OCI-LY1 (cell line): ENCODE results near the gene SREK1IP1.

Experiments
- H2AFZ ChIP-seq: fragments of 200-600 bp; sonication (generic), shearing (Covaris generic); 2 replicates; pipeline ENCODE4 v1.6.0; 2014; ENCODE audit warnings: antibody characterized with exemption, mild to moderate bottlenecking, low read length
- H3F3A ChIP-seq: fragments of 200-600 bp; sonication (generic), shearing (Covaris generic); 2 replicates; pipeline ENCODE4 v1.6.0; 2014; ENCODE audit warnings: mild to moderate bottlenecking, antibody characterized with exemption, low read length, moderate library complexity; ENCODE audit not compliant: insufficient read depth
- H3K27ac ChIP-seq: fragments of 200-600 bp; sonication (generic); 2 replicates; pipeline ENCODE4 v1.5.1; 2014; ENCODE audit warnings: low read length, mixed run types, mild to moderate bottlenecking, low read depth; ENCODE audit not compliant: poor library complexity, severe bottlenecking
- H3K27me3 ChIP-seq: fragments of 200-600 bp; sonication (generic); 2 replicates; pipeline ENCODE4 v1.6.0; 2014; ENCODE audit warnings: antibody characterized with exemption, mild to moderate bottlenecking, low read length, moderate library complexity; ENCODE audit not compliant: insufficient read depth
- H3K36me3 ChIP-seq: fragments of 200-600 bp; sonication (generic); 2 replicates; pipeline ENCODE4 v1.6.1; 2014; ENCODE audit warnings: mild to moderate bottlenecking, antibody characterized with exemption, low read length, moderate library complexity, mixed read lengths; ENCODE audit not compliant: insufficient read depth
- H3K4me1 ChIP-seq: fragments of 200-600 bp; sonication (generic); 2 replicates; pipeline ENCODE4 v1.5.1; 2014; ENCODE audit warnings: mild to moderate bottlenecking, low read length, moderate library complexity; ENCODE audit not compliant: insufficient read depth, severe bottlenecking
- H3K4me2 ChIP-seq: fragments of 200-600 bp; sonication (generic), shearing (Covaris generic); 2 replicates; pipeline ENCODE4 v1.6.1; 2014; ENCODE audit warnings: low read length
- H3K4me3 ChIP-seq: fragments of 200-600 bp; sonication (generic); 2 replicates; pipeline ENCODE4 v1.5.1; 2014; ENCODE audit warnings: low read length, low read depth, mild to moderate bottlenecking, mixed read lengths; ENCODE audit not compliant: poor library complexity, severe bottlenecking
- H3K79me2 ChIP-seq: fragments of 200-600 bp; shearing (Covaris generic); 2 replicates; pipeline ENCODE4 v1.6.1; 2016; ENCODE audit warnings: mixed run types, low read length, mixed read lengths; ENCODE audit not compliant: insufficient read depth
- H3K9ac ChIP-seq: fragments of 200-600 bp; sonication (generic), shearing (Covaris generic); 2 replicates; pipeline ENCODE4 v1.6.1; 2014; ENCODE audit warnings: mild to moderate bottlenecking, low read length, mixed read lengths
- H3K9me2 ChIP-seq: fragments of 200-600 bp; sonication (generic), shearing (Covaris generic); 2 replicates; pipeline ENCODE4 v1.6.1; 2014; ENCODE audit warnings: low read depth, mild to moderate bottlenecking, low read length, mixed read lengths
- H3K9me3 ChIP-seq: fragments of 200-600 bp; shearing (Covaris generic); 2 replicates; pipeline ENCODE4 v1.6.1; 2014; ENCODE audit warnings: low read length, mixed read lengths
- H4K20me1 ChIP-seq: fragments of 200-600 bp; sonication (generic), shearing (Covaris generic); 2 replicates; pipeline ENCODE4 v1.6.0; 2016; ENCODE audit warnings: mild to moderate bottlenecking, low read length; ENCODE audit not compliant: insufficient read depth
- CTCF ChIP-seq: fragments of 200-600 bp; sonication (generic), shearing (Covaris generic); IDR thresholded peaks from 2 replicates; pipeline ENCODE4 v1.5.1; 2017; ENCODE audit warnings: mild to moderate bottlenecking, antibody characterized with exemption, low read length, moderate library complexity, mixed read lengths
- EZH2 ChIP-seq: fragments of 200-600 bp; sonication (generic), shearing (Covaris generic); IDR thresholded peaks from 2 replicates; pipeline ENCODE4 v1.8.0; 2017; ENCODE audit warnings: borderline replicate concordance, mixed run types, mild to moderate bottlenecking, antibody characterized with exemption, low read length, moderate library complexity, mixed read lengths

Gene SREK1IP1

DNA sequence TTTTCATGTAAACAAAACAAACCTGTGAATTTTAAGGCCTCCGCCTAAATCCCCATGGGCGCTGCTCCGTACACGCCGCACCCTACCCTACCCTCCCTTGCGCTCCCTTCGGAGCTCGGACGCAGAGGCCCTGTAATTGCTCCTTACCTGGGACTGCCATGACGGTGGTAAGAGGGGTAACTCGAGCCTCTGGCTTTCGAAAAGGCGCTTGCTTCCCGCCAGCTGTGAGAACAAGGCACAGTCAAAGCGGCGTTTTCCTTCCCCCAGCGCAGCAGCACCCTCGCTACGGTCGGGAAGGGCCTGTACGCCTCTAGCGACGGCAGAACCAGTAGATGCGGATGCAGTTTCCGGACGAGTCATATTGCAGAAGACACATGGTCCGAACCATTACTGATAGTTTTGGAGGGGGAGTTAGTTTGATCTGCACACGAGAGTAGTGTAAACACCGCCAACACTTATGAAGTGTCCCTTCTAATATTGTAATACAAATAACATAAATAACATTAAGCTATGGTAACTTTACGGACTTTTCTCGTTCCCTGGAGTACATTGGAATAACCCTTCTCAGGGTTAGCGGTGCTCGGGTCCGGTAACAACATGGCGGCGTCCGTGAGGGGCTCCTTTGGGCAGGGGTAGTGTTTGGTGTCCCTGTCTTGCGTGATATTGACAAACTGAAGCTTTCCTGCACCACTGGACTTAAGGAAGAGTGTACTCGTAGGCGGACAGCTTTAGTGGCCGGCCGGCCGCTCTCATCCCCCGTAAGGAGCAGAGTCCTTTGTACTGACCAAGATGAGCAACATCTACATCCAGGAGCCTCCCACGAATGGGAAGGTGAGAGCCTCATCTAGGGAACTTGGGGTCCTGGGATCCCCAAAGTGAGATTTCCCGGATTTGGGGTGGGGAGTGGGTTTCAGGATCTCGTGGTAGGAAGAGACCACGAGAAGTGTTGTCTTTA is at the start of gene SREK1IP1, which contains the start of gene CWC27:
SREK1IP1 (minus strand) TSS at position 334 of the 955 bp plus-strand sequence; CDS start at position 160, 174 bp downstream.
CWC27 (plus strand) TSS at position 573 of the 955 bp plus-strand sequence; CDS start at position 790, 217 bp downstream.
- H3K4me3 ChIP-seq: peak within 1 kb of the TSS; percentile 96
- H3F3A ChIP-seq: no peaks in the 10 kb centered on the region
- no peaks in the 10 kb centered on the region for H3K27me3 ChIP-seq
- H3K27ac ChIP-seq: peak within 1 kb of the TSS; percentile 65
- peaks cover 22% of the 10 kb centered on the region; the same call in 1 of the 2 replicates for H3K36me3 ChIP-seq
- H2AFZ ChIP-seq: peak within 1 kb of the TSS; percentile 97
- no peaks in the 10 kb centered on the region for H3K9me3 ChIP-seq
- peaks cover 47% of the 10 kb centered on the region for H3K79me2 ChIP-seq
- no peaks in the 10 kb centered on the region for H3K9me2 ChIP-seq
- TF ChIP-seq EZH2 (no peak), CTCF (no peak)
- no peaks in the 10 kb centered on the region for H4K20me1 ChIP-seq
- H3K4me2 ChIP-seq: peak within 1 kb of the TSS; percentile 97
- peaks cover 40% of the 10 kb centered on the region for H3K4me1 ChIP-seq
- peak within 1 kb of the TSS; percentile 89 for H3K9ac ChIP-seq

GRCh38 chr5:64818245-64818644 is 49.8 kb upstream of the SREK1IP1 start:
- Histone ChIP-seq H4K20me1 (no peaks in the 10 kb centered on the region), H3K27ac (no peak overlapping the region), H3K4me1 (no peaks in the 10 kb centered on the region), H3F3A (no peaks in the 10 kb centered on the region), H3K9me3 (no peaks in the 10 kb centered on the region), H3K4me3 (no peak overlapping the region), H3K36me3 (no peaks in the 10 kb centered on the region; the same call in 1 of the 2 replicates), H2AFZ (no peak overlapping the region), H3K9me2 (no peaks in the 10 kb centered on the region), H3K9ac (no peak overlapping the region), H3K4me2 (no peak overlapping the region), H3K79me2 (no peaks in the 10 kb centered on the region), H3K27me3 (no peaks in the 10 kb centered on the region)
- no peak for TF ChIP-seq CTCF
- TF ChIP-seq EZH2: no peak

GRCh38 chr5:64814073-64814472 is 45.6 kb upstream of the SREK1IP1 start:
- H3K9me3 ChIP-seq: no peaks in the 10 kb centered on the region
- H3F3A ChIP-seq: no peaks in the 10 kb centered on the region; the same call in 1 of the 2 replicates
- no peak overlapping the region for H3K4me3 ChIP-seq
- H4K20me1 ChIP-seq: no peaks in the 10 kb centered on the region
- H2AFZ ChIP-seq: no peak overlapping the region
- no peak overlapping the region for H3K27ac ChIP-seq
- TF ChIP-seq CTCF (no peak), EZH2 (no peak)
- no peaks in the 10 kb centered on the region for H3K27me3 ChIP-seq
- no peaks in the 10 kb centered on the region for H3K4me1 ChIP-seq
- H3K9ac ChIP-seq: no peak overlapping the region
- H3K4me2 ChIP-seq: no peak overlapping the region
- no peaks in the 10 kb centered on the region for H3K9me2 ChIP-seq
- H3K36me3 ChIP-seq: no peaks in the 10 kb centered on the region
- H3K79me2 ChIP-seq: no peaks in the 10 kb centered on the region
